GM12878 (cell line): Measurements from ENCODE around the gene DBN1. TPM values are rescaled to one million over a fixed set of nuclear protein-coding genes. Genes with fewer than 3 reads are reported as not detected.
A peak's percentile ranks its signal among the peaks of the same experiment; 100 is the strongest.

Source experiments
- BCLAF1 ChIP-seq: fragments of 450-650 bp; IDR thresholded peaks from 2 replicates; pipeline ENCODE4 v1.6.1; 2017; ENCODE audit warnings: antibody characterized with exemption, mild to moderate bottlenecking, moderate library complexity
- GATAD2B ChIP-seq: fragments of 450-650 bp; conservative IDR thresholded peaks from 2 replicates; pipeline ENCODE4 v1.6.1; 2017; ENCODE audit warnings: low read depth, mild to moderate bottlenecking, moderate library complexity
- MTA2 ChIP-seq: fragments of 450-650 bp; IDR thresholded peaks from 2 replicates; pipeline ENCODE4 v1.6.1; 2016; ENCODE audit warnings: low read depth, mild to moderate bottlenecking, moderate library complexity
- NFXL1 ChIP-seq: fragments of 450-650 bp; IDR thresholded peaks from 2 replicates; pipeline ENCODE4 v1.6.1; 2017; ENCODE audit warnings: antibody characterized with exemption, mild to moderate bottlenecking, borderline replicate concordance
- NFYA ChIP-seq: IDR thresholded peaks from 2 replicates; pipeline ENCODE4 v1.6.1; 2011; ENCODE audit warnings: low read depth, mild to moderate bottlenecking, low read length, improper control_type of control experiment, borderline replicate concordance
- NFYB ChIP-seq: IDR thresholded peaks from 2 replicates; pipeline ENCODE4 v1.6.1; 2011; ENCODE audit warnings: low read depth, mild to moderate bottlenecking, low read length, improper control_type of control experiment, moderate library complexity; ENCODE audit not compliant: insufficient read depth
- RELB ChIP-seq: fragments of 450-650 bp; IDR thresholded peaks from 2 replicates; pipeline ENCODE4 v1.6.1; 2017; ENCODE audit warnings: low read depth, mild to moderate bottlenecking, moderate library complexity
- RUNX3 ChIP-seq: IDR thresholded peaks from 2 replicates; pipeline ENCODE4 v1.6.1; 2012; ENCODE audit warnings: low read length, inconsistent platforms
- ZNF592 ChIP-seq: fragments of 450-650 bp; IDR thresholded peaks from 2 replicates; pipeline ENCODE4 v1.6.1; 2017; ENCODE audit warnings: mild to moderate bottlenecking, moderate library complexity
- ZNF687 ChIP-seq: fragments of 450-650 bp; IDR thresholded peaks from 2 replicates; pipeline ENCODE4 v1.6.1; 2017; ENCODE audit warnings: mild to moderate bottlenecking, moderate library complexity
- ZSCAN29 ChIP-seq: fragments of 450-650 bp; IDR thresholded peaks from 2 replicates; pipeline ENCODE4 v1.6.1; 2017; ENCODE audit warnings: mild to moderate bottlenecking, moderate library complexity
- polyA plus RNA-seq, 11 experiments: library from polyadenylated mRNA; depleted of rRNA in 4 of 11; unstranded in 6 of 11; stranded (reverse) in 5 of 11; fragments of >200 nt; fragmentation: Nextera tagmentation in 4 of 11; fragmentation: Illumina TruSeq in 1 of 11; extraction: Ambion mirVana in 4 of 11; extraction: Trizol in 1 of 11; gene quantifications; 1 replicate in 1 of 11; 2 replicates in 10 of 11; pipeline versions ENCODE4 v1.2.1 to v1.2.3, GENCODE V29; 2011 to 2016; ENCODE audit warnings: inconsistent platforms in 2 of 11, missing spikeins in 2 of 11, low read depth in 1 of 11
- total RNA-seq, 4 experiments: library from RNA; depleted of rRNA in 3 of 4; stranded (reverse); fragments of >200 nt in 3 of 4; fragmentation: Illumina TruSeq in 1 of 4; extraction: Trizol in 1 of 4; gene quantifications; 2 replicates each; pipeline versions ENCODE4 v1.2.1 to v1.2.3, GENCODE V29; 2013 to 2021
- TF ChIP-seq, protein P1 (sequence below): IDR thresholded peaks from 2 replicates; pipeline ENCODE4 v1.6.1; 2012; ENCODE audit warnings: low read depth, low read length, improper control_type of control experiment

The DBN1 gene
- total and polyA plus RNA-seq, 10 of the 15 experiments (the other 5 are each of a cell fraction or from before 2014, with no cell fraction given), result 0.18 to 81.0 (median 27.9) TPM

GRCh38 chr5:177449140-177450061 lies 24.0 kb downstream of the DBN1 start (continued):
- TF ChIP-seq ZNF687, result no peak
- TF ChIP-seq NFYB, result no peak
- TF ChIP-seq MTA2, result no peak
- TF ChIP-seq BCLAF1, result no peak
- no peak for TF ChIP-seq RELB
- TF ChIP-seq, protein P1, sequence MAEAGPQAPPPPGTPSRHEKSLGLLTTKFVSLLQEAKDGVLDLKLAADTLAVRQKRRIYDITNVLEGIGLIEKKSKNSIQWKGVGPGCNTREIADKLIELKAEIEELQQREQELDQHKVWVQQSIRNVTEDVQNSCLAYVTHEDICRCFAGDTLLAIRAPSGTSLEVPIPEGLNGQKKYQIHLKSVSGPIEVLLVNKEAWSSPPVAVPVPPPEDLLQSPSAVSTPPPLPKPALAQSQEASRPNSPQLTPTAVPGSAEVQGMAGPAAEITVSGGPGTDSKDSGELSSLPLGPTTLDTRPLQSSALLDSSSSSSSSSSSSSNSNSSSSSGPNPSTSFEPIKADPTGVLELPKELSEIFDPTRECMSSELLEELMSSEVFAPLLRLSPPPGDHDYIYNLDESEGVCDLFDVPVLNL, result no peak
- TF ChIP-seq ZSCAN29, result no peak
- no peak for TF ChIP-seq NFXL1
- TF ChIP-seq GATAD2B, result 0 out of 2 replicates have a peak, but pooled peaks have one; percentile 47
- no peak for TF ChIP-seq RUNX3
- no peak for TF ChIP-seq ZNF592
- TF ChIP-seq NFYA, result no peak
